NCI-H748 (cell line): ENCODE results near the gene KCNA10.

Experiments used
- DNase-seq: peaks from one replicate; lab custom pipeline; 2025; ENCODE audit not compliant: unreplicated experiment; lab: John Stamatoyannopoulos, UW

Gene KCNA10

GRCh38 chr1:110478886-110479285 lies 40.1 kb downstream of the KCNA10 start:
- DNase-seq: no peak

GRCh38 chr1:110477967-110478640 lies 40.9 kb downstream of the KCNA10 start:
- DNase-seq: no peak

GRCh38 chr1:110477445-110477957 lies 41.5 kb downstream of the KCNA10 start:
- DNase-seq: no peak

GRCh38 chr1:110477041-110477440 lies 41.9 kb downstream of the KCNA10 start:
- no peak for DNase-seq

GRCh38 chr1:110476028-110476765 lies 42.8 kb downstream of the KCNA10 start:
- no peak for DNase-seq

- DNase-seq: no peak
These were observed 43.5 kb downstream of the KCNA10 start for GRCh38 chr1:110475362-110476027.

- no peak for DNase-seq
These were observed 44.5 kb downstream of the KCNA10 start for GRCh38 chr1:110474444-110474843.

GRCh38 chr1:110472546-110472945 lies 46.4 kb downstream of the KCNA10 start:
- DNase-seq: no peak

- DNase-seq: no peak
These were observed 47.8 kb downstream of the KCNA10 start for GRCh38 chr1:110471131-110471530.
